Colonic mucosa (tissue), 4 donors: Measurements from ENCODE around the gene OAS3. TPM values are rescaled to one million over a fixed set of nuclear protein-coding genes. Genes with fewer than 3 reads are reported as not detected.

Experiments
- DNase-seq: peaks from one replicate; pipeline ENCODE4 v3.0.0-alpha.2; 2020
- H3K27ac ChIP-seq: fragments of 200-600 bp; one replicate; pipeline ENCODE4 v1.8.0; 2021
- H3K27me3 ChIP-seq: fragments of 200-600 bp; one replicate; pipeline ENCODE4 v1.8.0; 2021
- H3K36me3 ChIP-seq: fragments of 200-600 bp; one replicate; pipeline ENCODE4 v1.8.0; 2021
- H3K4me1 ChIP-seq: fragments of 200-600 bp; one replicate; pipeline ENCODE4 v1.8.0; 2021; ENCODE audit warnings: mild to moderate bottlenecking
- H3K4me3 ChIP-seq: fragments of 200-600 bp; one replicate; pipeline ENCODE4 v1.8.0; 2021
- H3K9ac ChIP-seq, 2 donors: one replicate each; pipeline ENCODE4 v1.7.0; 2013; ENCODE audit warnings: control low read depth in 2 of 2, low read depth in 2 of 2, low read length in 2 of 2
- H3K9me3 ChIP-seq: fragments of 200-600 bp; one replicate; pipeline ENCODE4 v1.8.0; 2021
- intact Hi-C: fragments of 100-400 bp; cut with DNase I; formaldehyde crosslinking; loops from one replicate; pipeline ENCODE4 v1.14.1; 2022
- total RNA-seq, 2 donors: library from RNA; stranded (reverse); fragmentation: NEBNext Ultra II Directional in 1 of 2; extraction: Animal tissue kit (Norgen Biotek cat#: 25700) in 1 of 2; gene quantifications; one replicate each; pipeline ENCODE4 v1.2.1, GENCODE V29; 2021
- TF ChIP-seq, protein P1 (sequence below): fragments of 200-600 bp; IDR thresholded peaks from one replicate; pipeline ENCODE4 v1.8.0; 2022; ENCODE audit warnings: antibody characterized with exemption, mild to moderate bottlenecking
- donor health status: healthy.
- donor health status: DM: no; HTN: no; CAD: no.
- donor health status: DM: no; HTN: no; CAD: no.

OAS3 gene
- total RNA-seq, 2 donors from 2014 or later: 15.2 to 39.1 TPM

DNA sequence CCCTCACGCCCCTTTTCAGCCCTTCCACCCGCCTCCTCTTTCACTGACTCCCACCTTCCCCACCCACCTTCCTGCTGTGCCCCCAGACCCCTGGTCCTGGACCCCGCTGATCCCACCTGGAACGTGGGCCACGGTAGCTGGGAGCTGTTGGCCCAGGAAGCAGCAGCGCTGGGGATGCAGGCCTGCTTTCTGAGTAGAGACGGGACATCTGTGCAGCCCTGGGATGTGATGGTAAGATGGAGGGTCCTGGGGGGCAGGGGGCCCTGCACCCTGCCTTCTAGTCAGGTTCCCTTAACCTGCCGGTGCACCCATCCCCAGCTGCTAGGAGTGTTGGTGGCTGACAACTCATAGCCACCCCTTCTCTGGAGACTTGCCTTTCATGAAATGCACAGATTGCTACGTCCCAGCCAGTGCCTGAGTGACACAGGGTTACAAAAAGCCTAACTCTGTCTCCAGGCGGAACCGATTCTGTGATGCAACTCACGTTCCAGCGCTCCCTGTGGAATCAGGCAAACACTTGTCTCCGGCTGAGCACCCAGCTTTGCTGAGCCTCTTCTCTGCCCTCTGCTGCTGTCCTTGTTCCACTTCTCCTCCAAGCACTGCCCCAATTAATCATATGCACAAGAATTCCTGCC is 25.1 kb downstream of the OAS3 start:
- H3K27ac ChIP-seq: no peak overlapping the region
- H3K4me3 ChIP-seq: no peak overlapping the region
- H3K27me3 ChIP-seq: no peaks in the 10 kb centered on the region
- no peaks in the 10 kb centered on the region for H3K4me1 ChIP-seq
- no peaks in the 10 kb centered on the region for H3K36me3 ChIP-seq
- intact Hi-C loops: no loop called here
- H3K9ac ChIP-seq: no peak overlapping the region
- TF ChIP-seq, protein P1, sequence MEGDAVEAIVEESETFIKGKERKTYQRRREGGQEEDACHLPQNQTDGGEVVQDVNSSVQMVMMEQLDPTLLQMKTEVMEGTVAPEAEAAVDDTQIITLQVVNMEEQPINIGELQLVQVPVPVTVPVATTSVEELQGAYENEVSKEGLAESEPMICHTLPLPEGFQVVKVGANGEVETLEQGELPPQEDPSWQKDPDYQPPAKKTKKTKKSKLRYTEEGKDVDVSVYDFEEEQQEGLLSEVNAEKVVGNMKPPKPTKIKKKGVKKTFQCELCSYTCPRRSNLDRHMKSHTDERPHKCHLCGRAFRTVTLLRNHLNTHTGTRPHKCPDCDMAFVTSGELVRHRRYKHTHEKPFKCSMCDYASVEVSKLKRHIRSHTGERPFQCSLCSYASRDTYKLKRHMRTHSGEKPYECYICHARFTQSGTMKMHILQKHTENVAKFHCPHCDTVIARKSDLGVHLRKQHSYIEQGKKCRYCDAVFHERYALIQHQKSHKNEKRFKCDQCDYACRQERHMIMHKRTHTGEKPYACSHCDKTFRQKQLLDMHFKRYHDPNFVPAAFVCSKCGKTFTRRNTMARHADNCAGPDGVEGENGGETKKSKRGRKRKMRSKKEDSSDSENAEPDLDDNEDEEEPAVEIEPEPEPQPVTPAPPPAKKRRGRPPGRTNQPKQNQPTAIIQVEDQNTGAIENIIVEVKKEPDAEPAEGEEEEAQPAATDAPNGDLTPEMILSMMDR: no peak
- no peak for DNase-seq
- no peaks in the 10 kb centered on the region for H3K9me3 ChIP-seq

DNA sequence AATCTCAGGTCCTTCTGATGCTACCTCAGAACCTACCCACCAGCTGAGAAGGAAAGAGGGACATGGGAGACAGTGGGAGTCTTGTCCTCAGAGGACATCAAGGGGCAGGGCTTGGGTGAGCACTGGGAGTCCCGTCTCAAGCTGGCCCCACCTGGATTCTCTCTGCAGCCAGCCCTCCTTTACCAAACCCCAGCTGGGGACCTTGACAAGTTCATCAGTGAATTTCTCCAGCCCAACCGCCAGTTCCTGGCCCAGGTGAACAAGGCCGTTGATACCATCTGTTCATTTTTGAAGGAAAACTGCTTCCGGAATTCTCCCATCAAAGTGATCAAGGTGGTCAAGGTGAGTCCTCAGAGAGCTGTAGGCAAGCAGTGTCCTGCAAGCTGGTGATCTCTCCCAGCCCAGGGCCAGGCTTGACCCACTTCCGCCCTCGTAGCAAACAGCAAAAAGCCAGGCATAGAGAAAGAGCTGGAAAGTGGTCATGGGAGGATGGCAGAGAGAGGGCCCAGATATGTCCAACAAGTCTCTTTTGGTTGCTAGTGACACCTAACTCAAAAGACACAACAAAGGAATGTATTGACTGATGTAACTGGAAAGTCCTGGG is 25.9 kb downstream of the OAS3 start:
- intact Hi-C loops: no loop called here
- no peak overlapping the region for H3K4me3 ChIP-seq

DNA sequence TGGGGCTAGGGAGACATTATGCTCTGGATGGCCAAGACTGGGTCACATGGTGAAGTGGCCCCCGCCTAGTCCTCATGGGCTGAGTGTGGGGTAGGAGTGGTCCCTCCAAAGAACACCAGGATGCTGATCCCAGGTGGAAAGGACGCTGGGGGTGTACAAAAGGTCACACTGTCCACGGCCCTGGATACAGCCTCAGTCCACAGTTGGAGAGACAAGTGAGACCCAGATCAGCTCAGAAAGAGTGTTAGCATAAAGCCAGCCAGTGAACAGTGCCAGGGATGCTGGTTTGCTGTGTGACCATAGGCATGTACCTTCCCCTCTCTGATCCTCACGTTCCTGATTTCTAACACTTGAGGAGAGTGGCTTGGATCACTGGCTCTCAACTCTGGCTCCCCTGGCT is 26.6 kb downstream of the OAS3 start:
- Histone ChIP-seq H3K27me3 (no peaks in the 10 kb centered on the region), H3K9ac (no peak overlapping the region), H3K4me3 (no peak overlapping the region), H3K27ac (no peak overlapping the region), H3K36me3 (no peaks in the 10 kb centered on the region), H3K9me3 (no peaks in the 10 kb centered on the region), H3K4me1 (no peaks in the 10 kb centered on the region)
- TF ChIP-seq, protein P1: no peak
- DNase-seq: no peak
- intact Hi-C loops: no loop called here

More for the DNA sequence above, 25.9 kb downstream of the OAS3 start:
- Histone ChIP-seq H3K4me1 (no peaks in the 10 kb centered on the region), H3K9ac (no peak overlapping the region), H3K9me3 (no peaks in the 10 kb centered on the region), H3K27me3 (no peaks in the 10 kb centered on the region), H3K27ac (no peak overlapping the region), H3K36me3 (no peaks in the 10 kb centered on the region)
- TF ChIP-seq, protein P1: no peak
- no peak for DNase-seq

DNA sequence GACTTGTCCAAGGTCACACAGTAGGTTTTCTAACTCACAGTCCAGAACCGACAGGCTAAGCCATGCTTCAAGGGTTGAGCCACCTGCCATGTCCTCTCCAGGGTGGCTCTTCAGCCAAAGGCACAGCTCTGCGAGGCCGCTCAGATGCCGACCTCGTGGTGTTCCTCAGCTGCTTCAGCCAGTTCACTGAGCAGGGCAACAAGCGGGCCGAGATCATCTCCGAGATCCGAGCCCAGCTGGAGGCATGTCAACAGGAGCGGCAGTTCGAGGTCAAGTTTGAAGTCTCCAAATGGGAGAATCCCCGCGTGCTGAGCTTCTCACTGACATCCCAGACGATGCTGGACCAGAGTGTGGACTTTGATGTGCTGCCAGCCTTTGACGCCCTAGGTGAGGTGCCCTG is 27.4 kb downstream of the OAS3 start:
- no peak for DNase-seq
- no peak overlapping the region for H3K4me3 ChIP-seq
- no peak overlapping the region for H3K27ac ChIP-seq
- no peak overlapping the region for H3K9ac ChIP-seq
- H3K36me3 ChIP-seq: no peaks in the 10 kb centered on the region
- H3K9me3 ChIP-seq: no peaks in the 10 kb centered on the region
- TF ChIP-seq, protein P1: no peak
- intact Hi-C loops: no loop called here
- H3K27me3 ChIP-seq: no peaks in the 10 kb centered on the region
- H3K4me1 ChIP-seq: no peaks in the 10 kb centered on the region

GRCh38 chr12:112967306-112967705 is 29.0 kb downstream of the OAS3 start:
- no peak for DNase-seq
- no peak overlapping the region for H3K9ac ChIP-seq
- TF ChIP-seq, protein P1: no peak
- H3K27ac ChIP-seq: no peak overlapping the region
- intact Hi-C loops: no loop called here
- no peak overlapping the region for H3K4me3 ChIP-seq
- H3K36me3 ChIP-seq: no peaks in the 10 kb centered on the region
- no peaks in the 10 kb centered on the region for H3K9me3 ChIP-seq
- H3K27me3 ChIP-seq: no peaks in the 10 kb centered on the region
- H3K4me1 ChIP-seq: no peaks in the 10 kb centered on the region
